ENCODE results near the gene NFKBIB.
"Not testable (repeated sequence)": the region's sequence is repeated elsewhere in the genome, so short reads cannot be mapped to it uniquely, and the experiment has no call there.

NFKBIB gene

DNA sequence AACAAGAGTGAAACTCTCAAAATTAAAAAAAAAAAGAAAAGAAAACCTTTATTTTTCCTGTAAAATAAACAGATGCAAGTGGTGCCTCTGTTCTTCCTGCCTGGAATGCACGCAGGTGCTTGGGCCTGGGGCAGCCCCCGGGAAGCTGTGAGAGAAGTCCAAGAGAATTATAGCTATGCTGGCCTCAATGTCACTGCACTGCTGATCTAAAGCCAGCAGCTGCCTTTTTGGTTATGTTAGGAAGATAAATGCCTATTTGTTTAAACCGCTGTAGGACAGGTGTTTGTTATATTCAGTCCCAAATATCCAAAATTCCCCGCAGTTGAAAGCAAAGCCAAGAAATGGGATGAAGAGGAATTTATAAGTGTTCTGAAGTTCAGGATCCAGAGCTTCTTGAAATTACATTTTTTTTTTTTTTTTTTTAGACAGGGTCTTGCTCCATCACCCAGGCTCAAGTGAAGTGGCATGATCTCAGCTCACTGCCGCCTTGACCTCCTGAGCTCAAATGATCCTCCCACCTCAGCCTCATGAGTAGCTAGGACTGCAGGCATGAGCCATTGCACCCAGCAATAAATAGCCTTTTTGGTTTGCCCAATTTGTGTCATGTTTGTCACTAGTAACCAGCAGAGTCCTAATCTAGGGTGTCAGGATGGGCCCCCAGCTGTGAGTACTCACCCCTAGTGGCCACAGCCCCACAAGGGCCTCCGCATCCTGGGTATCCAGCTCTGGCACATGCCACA lies 23.9 kb upstream of the NFKBIB start:
- in situ Hi-C loops (cut with HindIII; ENCODE audit: low sequenced_read_pairs), result no loop called here

DNA sequence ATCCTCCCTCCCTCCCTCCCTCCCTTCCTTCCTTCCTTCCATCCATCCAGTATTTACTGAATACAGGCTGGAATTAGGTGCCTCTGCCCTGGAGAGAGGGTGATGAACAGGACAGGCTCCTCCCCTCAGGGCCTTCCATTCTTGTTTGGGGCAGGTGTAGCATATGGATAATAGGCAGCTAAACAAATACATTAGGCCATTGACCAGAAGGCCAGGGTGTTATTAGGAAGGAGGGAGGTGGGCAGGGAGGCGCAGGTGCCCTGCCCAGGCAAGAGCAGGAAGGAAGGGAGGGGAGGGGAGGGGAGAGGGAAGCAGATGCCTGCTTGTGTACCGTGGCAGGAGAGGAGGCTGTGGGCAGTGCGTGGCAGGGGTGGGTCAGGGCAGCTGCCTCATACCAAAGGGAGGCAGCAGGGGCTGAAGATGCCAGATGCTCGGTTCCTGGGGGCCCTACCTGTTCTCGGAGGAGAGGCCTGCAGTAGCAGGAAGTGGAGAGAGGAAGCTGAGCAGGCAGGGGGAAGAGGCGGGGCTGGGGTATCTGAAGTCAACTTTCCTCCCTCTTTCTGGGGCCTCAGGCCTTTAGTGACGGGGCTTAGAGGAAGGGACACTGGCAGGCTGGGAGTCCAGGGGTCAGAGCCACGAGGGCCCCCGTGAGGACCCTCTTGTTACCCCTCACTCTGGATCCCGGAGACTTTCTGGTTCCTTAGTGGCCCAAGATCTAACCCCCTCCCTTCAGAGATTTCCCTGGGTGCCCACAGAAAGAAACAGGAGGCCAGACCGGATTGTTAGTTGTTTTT lies 21.8 kb upstream of the NFKBIB start, which contains the start of gene RINL:
Gene RINL (minus strand): TSS at position 495 of the 794 bp plus-strand sequence. CDS start 1,533 bp downstream, outside the sequence.
- in situ Hi-C loops (cut with HindIII; ENCODE audit: low sequenced_read_pairs), result no loop called here

DNA sequence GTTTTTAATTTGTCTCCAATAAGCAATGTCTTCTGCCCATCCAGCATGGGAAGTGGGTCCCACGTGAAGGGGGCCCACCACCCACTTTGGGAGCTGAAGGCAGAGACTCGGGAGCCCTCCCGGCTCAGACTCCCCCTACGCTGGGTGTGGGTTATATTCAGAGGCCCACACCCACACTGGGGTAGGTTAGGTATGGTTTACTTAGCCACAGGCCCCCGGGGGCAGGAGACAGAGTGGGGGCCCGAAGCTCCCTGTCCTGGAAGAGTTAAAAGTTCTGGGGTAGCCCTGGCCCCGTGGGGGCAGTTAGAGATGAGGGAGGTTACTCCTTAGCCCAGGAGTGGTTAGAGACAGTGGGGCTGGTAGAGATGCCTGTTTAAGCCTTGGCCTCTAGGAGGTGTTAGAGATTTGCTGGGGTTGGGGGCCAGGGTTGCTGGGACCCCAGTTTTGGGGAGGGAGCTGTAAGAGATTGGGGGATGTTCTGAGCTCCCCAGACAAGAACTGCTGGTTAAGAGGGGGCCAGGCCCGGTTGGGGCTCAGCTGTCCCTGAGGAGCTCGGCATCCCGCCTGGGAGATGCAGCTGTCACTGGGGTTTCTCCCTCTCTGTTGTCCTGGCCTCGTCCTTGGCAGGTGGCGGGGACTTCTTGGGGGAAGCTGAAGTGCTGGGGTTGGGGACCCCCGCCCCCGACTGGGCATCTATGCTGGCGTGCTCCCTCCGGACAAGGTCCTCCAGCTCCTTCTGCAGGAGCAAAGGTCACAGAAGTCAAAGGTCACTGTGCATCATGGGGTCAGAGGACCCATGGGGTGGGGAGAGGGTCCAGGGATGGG lies 21.0 kb upstream of the NFKBIB start:
- in situ Hi-C loops (cut with HindIII; ENCODE audit: low sequenced_read_pairs), result no loop called here

DNA sequence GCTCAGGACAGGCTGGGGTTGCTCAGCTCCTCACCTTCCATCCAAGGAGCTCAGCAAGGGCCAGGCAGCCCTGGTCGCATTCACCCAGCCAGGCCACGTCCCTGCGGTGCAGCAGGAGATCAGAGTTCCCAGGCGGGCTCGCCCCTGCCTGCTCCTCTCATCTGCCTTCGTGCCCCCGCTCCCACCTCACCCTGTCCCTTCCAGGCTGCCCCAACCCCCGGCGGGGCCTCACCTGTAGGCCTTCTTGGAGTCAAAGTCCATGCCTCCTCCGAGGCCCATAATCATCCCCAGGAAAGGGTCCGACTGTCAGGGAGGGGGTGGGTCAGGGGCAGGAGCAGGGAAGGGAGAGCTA lies 20.4 kb upstream of the NFKBIB start:
- in situ Hi-C loops (cut with HindIII; ENCODE audit: low sequenced_read_pairs), result no loop called here

DNA sequence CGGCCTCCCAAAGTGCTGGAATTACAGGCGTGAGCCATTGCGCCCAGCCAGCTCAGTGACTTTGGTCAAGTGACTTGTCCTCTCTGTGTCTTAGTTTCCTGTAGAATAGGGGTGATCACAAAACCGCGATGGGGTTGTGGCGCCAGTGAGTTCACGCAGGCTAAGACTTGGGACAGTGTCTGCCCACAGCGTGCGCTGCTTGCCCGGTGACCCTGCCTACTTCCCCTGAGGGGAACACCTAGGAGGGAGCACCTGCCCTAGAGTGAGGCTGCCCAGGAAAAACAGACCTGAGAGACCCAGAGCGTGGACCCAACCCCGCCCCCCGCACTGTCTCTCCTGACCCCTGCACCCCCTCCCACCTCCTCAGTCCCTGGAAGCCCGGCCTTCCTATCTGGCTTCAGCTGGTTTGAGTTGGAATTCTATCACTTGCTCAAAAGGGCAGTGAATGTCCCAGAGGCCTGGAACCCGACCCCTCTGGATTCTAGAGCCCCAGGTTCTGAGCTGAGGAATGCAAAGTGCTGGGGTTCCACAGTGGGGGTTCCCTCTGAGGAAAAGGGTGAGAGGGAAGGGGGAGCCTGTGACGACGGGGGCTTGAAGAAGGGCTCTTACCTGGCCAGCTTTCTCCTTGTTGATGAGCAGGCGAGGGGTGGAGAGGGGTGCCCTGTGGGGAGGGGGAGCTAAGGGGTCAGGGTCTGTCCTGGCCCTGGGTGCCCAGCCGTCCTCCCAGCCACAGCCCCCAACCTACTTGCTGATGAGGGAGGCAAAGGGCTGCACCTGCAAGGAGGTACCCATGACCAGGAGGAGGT lies 19.5 kb upstream of the NFKBIB start:
- in situ Hi-C loops (cut with HindIII; ENCODE audit: low sequenced_read_pairs), result no loop called here

DNA sequence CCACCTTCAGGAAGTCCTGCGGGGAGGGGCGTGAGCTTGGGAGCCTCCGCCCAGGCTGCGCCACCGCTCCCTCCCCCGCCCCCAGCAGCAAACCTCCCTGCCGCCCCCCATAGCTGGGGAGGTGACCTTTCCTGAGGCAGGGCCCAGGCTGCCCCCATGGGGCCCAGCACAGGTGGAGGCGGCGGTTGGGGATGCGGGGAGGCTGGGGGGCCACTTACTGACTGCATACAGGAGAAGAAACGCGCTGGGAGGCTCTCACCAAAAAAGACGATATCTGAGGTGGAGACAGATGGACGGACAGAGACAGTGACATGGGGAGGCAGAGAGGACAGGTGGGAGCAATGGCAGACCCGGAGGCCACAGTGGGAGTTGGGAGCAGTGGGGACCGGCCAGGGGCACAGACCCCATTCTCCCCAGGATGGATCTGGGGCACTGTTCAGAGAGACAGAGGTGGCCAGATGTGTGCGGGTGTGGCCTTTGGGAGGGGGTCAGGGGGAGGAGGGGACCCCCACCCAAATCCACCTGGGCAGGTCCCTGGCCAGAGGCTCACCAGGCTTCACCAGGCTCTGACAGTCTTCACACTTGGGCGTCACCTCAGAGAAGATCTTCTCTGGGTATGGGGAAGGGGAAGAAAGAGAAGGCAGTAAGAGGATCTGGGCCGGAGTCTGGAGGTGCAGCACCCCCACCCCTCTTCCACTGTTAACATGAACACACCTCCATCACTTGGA lies 18.7 kb upstream of the NFKBIB start:
- in situ Hi-C loops (cut with HindIII; ENCODE audit: low sequenced_read_pairs), result no loop called here

DNA sequence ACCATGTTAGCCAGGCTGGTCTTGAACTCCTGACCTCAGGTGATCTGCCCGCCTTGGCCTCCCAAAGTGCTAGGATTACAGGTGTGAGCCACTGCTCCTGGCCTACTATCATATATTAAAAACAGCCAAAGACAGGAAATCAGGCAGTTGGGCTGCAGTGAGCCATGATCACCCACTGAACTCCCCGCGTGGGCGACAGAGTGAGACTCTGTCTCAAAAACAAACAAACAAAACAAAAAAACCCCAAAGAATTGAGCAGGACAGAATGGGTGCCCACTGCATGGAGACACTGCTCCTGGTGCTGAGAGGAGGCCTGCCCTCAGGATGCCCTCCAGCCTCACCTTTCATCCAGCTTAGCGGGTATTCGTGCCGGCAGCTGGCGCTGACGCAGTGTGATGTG lies 16.5 kb upstream of the NFKBIB start:
- in situ Hi-C loops (cut with HindIII; ENCODE audit: low sequenced_read_pairs), result no loop called here

DNA sequence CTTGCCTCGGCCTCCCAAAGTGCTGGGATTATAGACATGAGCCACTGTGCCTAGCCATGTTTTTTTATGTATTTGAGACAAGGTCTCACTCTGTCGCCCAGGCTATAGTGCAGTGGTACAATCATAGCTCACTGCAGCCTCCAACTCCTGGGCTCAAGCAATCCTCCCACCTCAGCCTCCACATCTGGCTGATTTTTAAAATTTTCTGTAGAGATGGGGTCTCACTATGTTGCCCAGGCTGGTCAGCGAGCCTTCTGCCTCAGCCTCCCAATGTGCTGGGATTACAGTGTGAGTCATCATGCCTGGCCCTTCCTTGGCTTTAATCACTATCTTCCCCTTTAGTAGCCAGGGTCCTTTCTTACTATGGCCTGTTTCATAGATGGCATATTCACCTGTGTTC lies 15.1 kb upstream of the NFKBIB start:
- in situ Hi-C loops (cut with HindIII; ENCODE audit: low sequenced_read_pairs), result not testable (repeated sequence)

DNA sequence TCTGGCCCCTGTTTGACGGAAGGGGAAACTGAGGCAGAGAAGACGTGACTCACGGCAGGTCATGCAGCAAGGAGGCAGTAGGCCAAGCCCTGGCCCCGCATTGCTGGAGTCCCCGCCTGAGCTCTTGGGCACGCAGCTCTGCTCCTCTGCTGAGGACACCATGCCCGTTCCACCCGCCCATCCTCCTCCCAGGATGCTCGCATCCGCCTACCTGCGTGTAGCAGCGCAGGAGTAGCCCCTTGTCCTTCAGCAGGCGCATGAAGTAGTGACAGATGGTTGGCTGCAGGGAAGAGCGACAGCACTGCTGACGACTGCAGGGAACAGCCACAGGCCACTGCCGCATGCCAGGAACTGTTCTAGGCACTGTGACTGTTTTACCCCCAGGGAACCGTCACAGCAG lies 10.9 kb upstream of the NFKBIB start:
- in situ Hi-C loops (cut with HindIII; ENCODE audit: low sequenced_read_pairs), result no loop called here

DNA sequence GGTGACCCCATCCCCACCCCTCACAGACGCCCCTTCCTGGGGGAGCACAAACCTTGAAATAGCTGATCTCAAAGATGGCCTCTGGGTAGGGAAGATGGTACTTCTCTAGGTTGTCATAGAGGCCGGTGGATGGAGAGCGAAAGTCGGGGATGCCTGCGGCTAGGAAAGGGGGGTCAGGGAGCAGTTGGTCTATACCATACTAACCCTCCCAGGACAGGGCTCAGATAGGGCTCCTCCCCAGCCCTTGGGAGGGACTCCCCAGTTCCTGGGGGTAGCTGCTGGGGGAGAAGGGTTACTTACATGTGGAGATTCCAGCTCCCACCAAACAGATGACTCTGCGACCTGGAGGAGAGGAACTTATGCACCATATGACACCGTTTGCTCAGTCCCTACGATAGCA lies 10.0 kb upstream of the NFKBIB start:
- in situ Hi-C loops (cut with HindIII; ENCODE audit: low sequenced_read_pairs), result no loop called here

DNA sequence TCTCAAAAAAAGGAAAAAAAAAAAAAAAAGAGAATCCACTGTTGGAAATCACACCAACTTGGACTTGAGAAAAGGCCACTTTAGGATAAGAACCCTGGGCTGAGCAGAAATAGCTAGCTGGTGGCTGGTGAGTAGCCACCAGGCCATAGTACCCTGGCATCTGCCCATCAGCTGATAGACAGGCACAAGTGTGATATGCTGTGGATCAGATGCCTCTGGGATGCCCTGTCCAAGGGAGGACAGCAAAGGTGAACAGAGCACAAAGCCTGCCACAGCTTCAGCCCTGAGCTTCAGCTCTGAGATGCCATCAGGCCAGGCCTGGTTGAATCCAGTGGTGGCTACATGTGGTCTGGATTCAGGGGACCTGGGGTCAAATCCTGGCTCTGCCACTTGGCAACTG lies 9.1 kb upstream of the NFKBIB start:
- in situ Hi-C loops (cut with HindIII; ENCODE audit: low sequenced_read_pairs), result no loop called here

DNA sequence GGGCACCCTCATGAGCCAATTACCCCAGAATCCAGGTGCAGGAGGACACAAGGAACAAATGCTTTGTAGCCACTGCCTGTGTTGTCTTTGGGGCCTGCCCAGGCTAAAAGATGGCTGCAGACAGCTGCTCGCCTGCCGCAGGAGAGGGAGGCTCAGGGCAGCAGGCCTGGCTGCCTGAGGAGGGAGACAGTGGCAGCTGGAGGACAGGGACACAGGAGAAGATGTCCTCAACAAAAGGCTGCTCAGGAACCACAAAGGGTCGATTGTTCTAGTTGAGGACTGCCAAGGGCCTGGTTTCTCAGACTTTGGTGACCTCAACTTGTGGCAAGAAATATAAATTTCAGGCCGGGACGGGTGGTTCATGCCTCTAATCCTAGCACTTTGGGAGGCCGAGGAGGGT lies 8.0 kb upstream of the NFKBIB start:
- in situ Hi-C loops (cut with HindIII; ENCODE audit: low sequenced_read_pairs), result no loop called here

DNA sequence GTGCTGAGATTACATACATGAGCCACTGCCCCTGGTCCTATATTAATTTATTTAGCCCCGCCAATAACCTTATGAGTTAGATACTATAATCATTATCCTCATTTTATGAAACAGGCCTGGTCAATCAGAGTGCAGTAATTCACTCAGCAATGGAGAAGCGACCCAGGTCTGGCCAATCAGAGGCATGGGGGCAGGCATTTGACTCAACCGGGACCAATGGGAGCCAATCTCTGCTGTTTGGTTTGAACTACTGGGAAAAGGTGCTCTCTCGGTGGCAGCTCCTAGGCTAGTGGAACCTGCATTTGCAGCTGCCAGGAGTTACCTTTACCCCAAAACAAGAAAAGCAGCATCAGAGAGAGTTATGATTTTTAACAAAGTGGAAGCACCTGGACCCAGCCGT lies 6.9 kb upstream of the NFKBIB start:
- in situ Hi-C loops (cut with HindIII; ENCODE audit: low sequenced_read_pairs), result no loop called here

DNA sequence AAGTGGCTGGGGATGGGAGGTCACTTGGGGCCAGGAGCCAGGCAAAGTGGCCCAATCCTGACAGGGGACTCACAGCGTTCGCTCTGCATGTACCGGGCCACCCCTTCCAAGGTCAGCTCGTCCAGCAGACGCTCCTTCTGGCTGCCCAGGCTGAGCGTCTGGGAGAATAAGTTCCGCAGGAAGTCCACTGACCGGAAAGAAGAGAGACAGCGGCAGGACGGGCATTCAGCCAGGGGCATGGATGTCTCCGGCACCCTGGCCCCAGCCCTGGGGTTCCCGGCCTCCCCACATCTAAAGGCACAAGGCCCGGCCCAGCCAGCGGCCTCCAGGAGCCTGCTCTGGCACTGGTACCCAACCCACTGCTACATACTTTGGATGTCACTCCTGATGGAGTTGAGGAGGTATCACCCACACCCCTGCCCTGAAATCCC lies 6.4 kb upstream of the NFKBIB start:
- in situ Hi-C loops (cut with HindIII; ENCODE audit: low sequenced_read_pairs), result no loop called here

DNA sequence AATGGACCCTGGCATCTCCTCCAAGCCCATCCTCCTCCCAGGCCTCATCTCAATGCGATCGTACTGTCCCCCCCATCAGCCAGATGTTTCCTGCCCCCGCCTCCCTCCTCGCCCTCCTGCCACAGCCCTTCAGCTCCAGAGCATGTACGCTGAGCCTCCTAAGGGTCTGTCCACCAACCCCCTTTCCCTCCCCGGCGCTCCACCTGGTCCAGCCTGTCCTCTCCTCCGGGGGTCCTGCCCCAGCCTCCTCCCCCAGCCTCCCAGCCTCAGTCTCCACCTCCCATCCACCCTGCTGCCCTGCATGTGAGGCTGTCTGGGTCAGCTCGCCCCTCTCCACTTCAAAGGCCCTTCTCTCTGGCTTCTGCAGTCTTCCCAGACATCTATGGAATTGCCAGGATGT lies 4.8 kb upstream of the NFKBIB start:
- in situ Hi-C loops (cut with HindIII; ENCODE audit: low sequenced_read_pairs), result no loop called here

DNA sequence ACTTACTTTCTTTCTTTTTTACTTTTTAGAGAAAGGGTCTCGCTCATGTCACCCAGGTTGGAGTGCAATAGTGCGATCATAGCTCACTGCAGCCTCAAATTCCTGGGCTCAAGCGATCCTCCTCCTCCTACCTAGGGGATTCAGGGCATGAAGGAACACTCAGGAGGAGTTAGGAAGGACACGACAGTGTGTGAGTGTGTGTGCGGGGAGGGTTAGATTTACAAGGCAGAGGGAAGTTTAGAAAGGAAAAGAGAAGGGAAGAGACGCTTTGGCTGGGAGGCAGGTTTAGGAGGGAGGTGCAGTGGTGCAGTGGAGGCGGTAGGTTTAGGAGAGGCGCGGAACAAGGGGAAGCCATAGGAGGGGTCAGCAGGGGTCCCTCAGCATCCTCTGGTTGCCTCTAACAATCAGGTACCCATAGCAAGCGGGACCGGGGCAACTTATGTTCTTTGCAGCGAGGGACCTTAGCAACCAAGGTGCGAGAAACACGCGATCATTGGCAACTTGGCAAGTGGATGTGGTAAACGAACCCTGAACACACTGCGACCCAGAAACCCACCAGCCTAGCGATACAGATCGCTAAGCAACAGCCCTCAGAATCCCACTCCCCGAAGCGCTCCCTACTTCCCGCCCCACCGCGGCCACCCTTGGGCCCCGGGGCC lies 852 bp upstream of the NFKBIB start:
- in situ Hi-C loops (cut with HindIII; ENCODE audit: low sequenced_read_pairs), result no loop called here

DNA sequence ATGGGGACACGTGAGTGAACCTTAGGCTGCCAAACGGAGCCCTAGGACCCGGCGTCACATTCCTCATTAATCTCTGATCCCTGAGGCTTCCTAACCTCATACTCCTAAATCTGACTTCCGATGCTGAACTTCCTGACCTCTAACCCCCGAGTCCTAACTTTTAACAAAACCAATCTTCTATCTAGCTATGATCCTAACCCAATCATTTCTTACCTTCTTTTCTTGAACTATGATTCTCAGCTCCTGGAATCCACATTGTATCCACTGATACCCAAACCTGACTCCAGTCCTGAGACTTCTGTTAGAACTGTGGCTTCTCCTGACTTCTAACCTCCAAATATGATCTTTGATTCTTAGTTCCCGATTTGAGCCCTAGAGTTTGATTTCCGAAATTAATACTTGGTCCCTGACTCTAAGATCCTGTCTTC lies 447 bp downstream of the NFKBIB start:
- in situ Hi-C loops (cut with HindIII; ENCODE audit: low sequenced_read_pairs), result no loop called here

DNA sequence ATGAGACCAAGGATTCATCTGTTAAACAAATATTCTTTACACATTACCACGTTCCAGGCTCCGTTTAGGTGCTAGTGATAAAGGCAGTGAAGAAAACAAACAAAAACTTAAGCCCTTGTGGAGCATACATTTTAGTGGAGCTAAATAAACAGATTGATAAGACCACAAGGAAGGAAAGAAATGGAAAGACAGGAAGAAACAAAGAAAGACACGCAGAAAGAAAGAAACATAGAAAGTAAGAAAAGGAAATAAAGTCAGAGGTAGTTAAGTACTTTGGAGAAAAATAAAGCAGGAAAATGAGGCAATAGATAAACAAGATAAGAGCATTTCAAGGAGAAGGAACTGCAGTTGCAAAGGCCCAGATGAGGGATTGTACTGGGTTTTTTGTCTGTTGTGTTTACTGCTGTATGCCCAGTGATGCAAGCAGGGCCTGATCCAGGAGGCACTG lies 998 bp downstream of the NFKBIB start:
- in situ Hi-C loops (cut with HindIII; ENCODE audit: low sequenced_read_pairs), result no loop called here

DNA sequence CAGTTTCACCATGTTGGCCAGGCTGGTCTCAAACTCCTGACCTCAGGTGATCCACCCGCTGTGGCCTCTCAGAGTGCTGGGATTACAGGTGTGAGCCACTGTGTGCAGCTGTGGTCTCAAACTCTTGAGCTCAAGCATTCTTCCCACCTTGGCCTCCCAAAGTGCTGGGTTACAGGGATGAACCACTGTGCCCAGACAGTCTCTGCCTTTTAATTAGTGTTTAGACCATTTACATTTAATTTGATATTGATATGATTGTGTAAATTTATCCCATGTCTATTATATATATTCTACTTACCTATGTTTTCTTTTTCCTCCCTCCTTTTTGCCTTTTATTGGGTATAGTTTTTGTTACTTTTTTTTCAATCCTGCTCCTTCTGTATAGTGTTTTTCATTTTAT lies 1.9 kb downstream of the NFKBIB start:
- in situ Hi-C loops (cut with HindIII; ENCODE audit: low sequenced_read_pairs), result no loop called here
